Measurements from ENCODE around the gene ZNG1E. TPM values are rescaled to one million over a fixed set of nuclear protein-coding genes. Genes with fewer than 3 reads are reported as not detected.

ZNG1E gene
- total RNA-seq, 2 experiments from 2014 or later = 52.5 to 104 TPM

Other genes starting within 250 kb of the ZNG1E start
- gene FOXD4L4, start 61.2 kb downstream of the ZNG1E start, total RNA-seq (2014; rRNA removed; shearing (Covaris generic)) = 0.69 and 0.82 TPM in 2 replicates
- 0.53 and 1.5 TPM in 2 replicates for gene FOXD4L4, start 61.2 kb downstream of the ZNG1E start, total RNA-seq (2022)